Urinary bladder (tissue), 4 donors: ENCODE measurements around the gene NHP2. TPM values are rescaled to one million over a fixed set of nuclear protein-coding genes. Genes with fewer than 3 reads are reported as not detected.

ENCODE experiments used
- DNase-seq: peaks from one replicate; pipeline ENCODE4 v3.0.0-alpha.2; 2015; ENCODE audit errors: extremely low spot score
- H3K27ac ChIP-seq: one replicate; pipeline ENCODE4 v1.5.1; 2013; ENCODE audit warnings: low read depth, mild to moderate bottlenecking, moderate library complexity
- H3K36me3 ChIP-seq: one replicate; pipeline ENCODE4 v1.6.1; 2013; ENCODE audit warnings: mild to moderate bottlenecking, moderate library complexity; ENCODE audit not compliant: insufficient read depth
- H3K4me1 ChIP-seq: one replicate; pipeline ENCODE4 v1.6.1; 2013; ENCODE audit warnings: mild to moderate bottlenecking, moderate library complexity; ENCODE audit not compliant: insufficient read depth
- H3K4me3 ChIP-seq: one replicate; pipeline ENCODE4 v1.5.1; 2013; ENCODE audit warnings: low read depth, low read length
- WGBS: extraction: QIAGEN DNeasy Blood & Tissue Kit; methylation state at CpG from one replicate; pipeline ENCODE4 v1.1.7; 2013; 5-methylcytosine and 5-hydroxymethylcytosine counted together
- polyA plus RNA-seq: library from polyadenylated mRNA; stranded (reverse); fragments of 200-250 nt; gene quantifications from one replicate; pipeline ENCODE4 v1.2.3, GENCODE V29; 2013
- total RNA-seq: library from RNA; depleted of rRNA; stranded (reverse); fragments of >200 nt; gene quantifications from one replicate; pipeline ENCODE4 v1.2.3, GENCODE V29; 2014
- donor health status: healthy with polysubstance abuse.
- donor health status: healthy.

NHP2 gene
- total and polyA plus RNA-seq, 2 donors, result 44.0 to 203 TPM

GRCh38 chr5:178120607-178121357 lies 32.9 kb downstream of the NHP2 start:
- peak; percentile 72 for DNase-seq
- no peak overlapping the region for H3K4me3 ChIP-seq
- no peaks in the 10 kb centered on the region for H3K36me3 ChIP-seq
- H3K27ac ChIP-seq, result no peak overlapping the region
- WGBS, result 31% methylated on average over 29 of the region's 29 CpGs
- no peaks in the 10 kb centered on the region for H3K4me1 ChIP-seq

- Histone ChIP-seq H3K36me3 (no peaks in the 10 kb centered on the region), H3K4me1 (no peaks in the 10 kb centered on the region), H3K27ac (no peak overlapping the region), H3K4me3 (no peak overlapping the region)
- WGBS, result 88% methylated on average over 27 of the region's 27 CpGs
- no peak for DNase-seq
These were observed 33.6 kb downstream of the NHP2 start for GRCh38 chr5:178119915-178120606.

- no peak for DNase-seq
- Histone ChIP-seq H3K4me1 (no peaks in the 10 kb centered on the region), H3K27ac (no peak overlapping the region), H3K36me3 (no peaks in the 10 kb centered on the region), H3K4me3 (no peak overlapping the region)
- WGBS, result 75% methylated on average over 18 of the region's 18 CpGs
These were observed 35.6 kb downstream of the NHP2 start for GRCh38 chr5:178117923-178118701.

- H3K4me1 ChIP-seq, result no peaks in the 10 kb centered on the region
- H3K4me3 ChIP-seq, result no peak overlapping the region
- no peak for DNase-seq
- H3K27ac ChIP-seq, result no peak overlapping the region
- H3K36me3 ChIP-seq, result no peaks in the 10 kb centered on the region
- WGBS, result 18% methylated on average over 22 of the region's 22 CpGs
These were observed 37.4 kb downstream of the NHP2 start for GRCh38 chr5:178116143-178116885.

GRCh38 chr5:178115814-178116142 lies 37.9 kb downstream of the NHP2 start:
- no peak for DNase-seq
- Histone ChIP-seq H3K27ac (no peak overlapping the region), H3K4me1 (no peaks in the 10 kb centered on the region), H3K4me3 (no peak overlapping the region), H3K36me3 (no peaks in the 10 kb centered on the region)
- WGBS, result 21% methylated on average over 7 of the region's 7 CpGs

GRCh38 chr5:178115136-178115813 lies 38.4 kb downstream of the NHP2 start:
- no peak for DNase-seq
- no peaks in the 10 kb centered on the region for H3K4me1 ChIP-seq
- WGBS, result 45% methylated on average over 12 of the region's 12 CpGs

GRCh38 chr5:178114325-178115135 lies 39.2 kb downstream of the NHP2 start:
- Histone ChIP-seq H3K4me1 (no peaks in the 10 kb centered on the region), H3K27ac (no peak overlapping the region), H3K36me3 (no peaks in the 10 kb centered on the region), H3K4me3 (peak overlapping the region; percentile 43)
- DNase-seq, result no peak
- 23% methylated on average over 28 of the region's 28 CpGs for whole genome bisulfite sequencing

More at GRCh38 chr5:178115136-178115813, 38.4 kb downstream of the NHP2 start:
- Histone ChIP-seq H3K4me3 (no peak overlapping the region), H3K36me3 (no peaks in the 10 kb centered on the region), H3K27ac (no peak overlapping the region)

- Histone ChIP-seq H3K4me1 (no peaks in the 10 kb centered on the region), H3K4me3 (peak overlapping the region; percentile 43), H3K36me3 (no peaks in the 10 kb centered on the region), H3K27ac (no peak overlapping the region)
- WGBS, result 2% methylated on average over 41 of the region's 41 CpGs
- no peak for DNase-seq
These were observed 39.8 kb downstream of the NHP2 start for GRCh38 chr5:178113841-178114324.

- Histone ChIP-seq H3K36me3 (no peaks in the 10 kb centered on the region), H3K4me1 (no peaks in the 10 kb centered on the region), H3K4me3 (peak within 1 kb of the TSS; percentile 43), H3K27ac (no peak within 1 kb of the TSS)
- DNase-seq, result no peak
- 1% methylated on average over 95 of the region's 96 CpGs for WGBS
These were observed 40.4 kb downstream of the NHP2 start, which contains the start of gene N4BP3 for GRCh38 chr5:178113141-178113787. TSS of gene N4BP3 (plus strand) at chr5:178113532. CDS start at chr5:178119584, 6,052 bp downstream.

- no peak for DNase-seq
- Histone ChIP-seq H3K4me1 (no peaks in the 10 kb centered on the region), H3K27ac (no peak overlapping the region), H3K36me3 (no peaks in the 10 kb centered on the region), H3K4me3 (no peak overlapping the region)
- WGBS, result 83% methylated on average over 5 of the region's 5 CpGs
These were observed 41.1 kb downstream of the NHP2 start for GRCh38 chr5:178112545-178112944.

- no peak overlapping the region for H3K27ac ChIP-seq
- DNase-seq, result no peak
- WGBS, result 55% methylated on average over 3 of the region's 3 CpGs
These were observed 41.8 kb downstream of the NHP2 start for GRCh38 chr5:178111925-178112324.

GRCh38 chr5:178110511-178110910 lies 43.2 kb downstream of the NHP2 start:
- H3K36me3 ChIP-seq, result no peaks in the 10 kb centered on the region
- no peak overlapping the region for H3K27ac ChIP-seq
- no peak for DNase-seq
- H3K4me1 ChIP-seq, result no peaks in the 10 kb centered on the region
- WGBS, result 83% methylated on average over 9 of the region's 9 CpGs
- H3K4me3 ChIP-seq, result no peak overlapping the region

More at GRCh38 chr5:178111925-178112324, 41.8 kb downstream of the NHP2 start:
- no peaks in the 10 kb centered on the region for H3K36me3 ChIP-seq
- H3K4me3 ChIP-seq, result no peak overlapping the region
- no peaks in the 10 kb centered on the region for H3K4me1 ChIP-seq
